Stimulated activated naive CD8-positive, alpha-beta T cell treated with anti-CD3 and anti-CD28 coated beads, Interleukin-15, Interleukin-2, amounts not matched to agents 100 U/mL and 50 U/mL, for 24 hours (primary cell): ENCODE data around the gene RASGRF1.
A peak's percentile ranks its signal among the peaks of the same experiment; 100 is the strongest.

Experiments used
- ATAC-seq: fragments of 150-1000 bp; cut with Tn5 transposase; one replicate; pipeline ENCODE4 v1.10.0; 2021
- DNase-seq: peaks from one replicate; pipeline ENCODE4 v3.0.0; 2021

The RASGRF1 gene

DNA sequence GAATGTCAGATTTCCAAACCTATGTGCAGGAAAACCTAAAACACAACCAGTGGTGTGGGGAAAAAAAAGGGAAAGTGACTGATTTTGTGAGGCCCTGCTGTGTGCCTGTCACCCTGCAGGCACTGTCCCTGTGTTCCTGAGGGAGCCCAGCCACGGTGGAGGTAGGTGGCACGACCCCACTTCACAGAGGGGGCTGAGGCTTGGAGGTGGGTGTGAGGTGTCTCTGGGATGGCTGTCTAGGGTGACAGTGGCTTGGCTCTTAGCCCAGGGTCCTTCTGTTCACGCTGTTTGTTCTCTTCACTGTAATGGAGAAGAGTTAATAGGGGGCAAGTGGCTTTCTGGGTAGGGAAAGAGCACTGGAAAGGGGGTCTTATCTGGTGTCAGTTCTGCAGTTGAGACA is 22.6 kb downstream of the RASGRF1 start:
- ATAC-seq (no peak), DNase-seq (no peak)

DNA sequence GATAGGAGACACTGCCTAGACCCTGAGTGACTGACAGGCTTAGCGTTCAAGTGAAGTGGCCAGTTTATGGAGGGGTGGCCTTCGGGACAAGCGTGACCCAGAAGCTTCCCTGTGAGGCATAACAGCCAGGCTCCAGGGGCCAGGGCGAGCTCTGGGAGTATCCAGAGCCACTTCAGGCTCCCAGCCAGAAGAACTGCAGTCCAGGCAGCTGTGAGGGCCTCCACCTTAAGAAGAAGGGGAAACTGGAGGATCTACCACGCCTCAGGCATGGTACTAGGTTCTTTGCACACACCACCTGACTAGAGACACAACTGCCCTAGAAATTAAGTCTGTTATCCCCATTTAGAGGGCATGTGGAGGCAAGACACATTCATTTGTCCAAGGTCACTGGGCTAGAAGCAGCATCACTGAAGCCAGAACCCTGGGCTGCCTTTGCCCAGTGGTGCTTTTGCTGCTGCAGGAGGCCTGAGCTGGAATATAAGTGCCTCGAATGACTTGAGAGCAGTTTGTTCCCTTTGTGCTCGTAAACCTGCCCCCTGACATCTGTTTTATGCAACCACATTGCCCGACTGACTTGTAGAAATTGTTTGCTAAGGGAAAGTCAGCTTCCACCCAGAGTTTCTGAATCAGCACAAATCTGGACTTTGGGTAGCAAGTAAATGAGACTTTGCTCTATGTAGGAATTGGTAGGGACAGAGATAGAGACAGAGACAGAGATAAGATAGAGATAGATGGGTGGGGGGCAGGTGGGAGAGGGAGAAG is 23.3 kb downstream of the RASGRF1 start:
- DNase-seq (no peak), ATAC-seq (no peak)

DNA sequence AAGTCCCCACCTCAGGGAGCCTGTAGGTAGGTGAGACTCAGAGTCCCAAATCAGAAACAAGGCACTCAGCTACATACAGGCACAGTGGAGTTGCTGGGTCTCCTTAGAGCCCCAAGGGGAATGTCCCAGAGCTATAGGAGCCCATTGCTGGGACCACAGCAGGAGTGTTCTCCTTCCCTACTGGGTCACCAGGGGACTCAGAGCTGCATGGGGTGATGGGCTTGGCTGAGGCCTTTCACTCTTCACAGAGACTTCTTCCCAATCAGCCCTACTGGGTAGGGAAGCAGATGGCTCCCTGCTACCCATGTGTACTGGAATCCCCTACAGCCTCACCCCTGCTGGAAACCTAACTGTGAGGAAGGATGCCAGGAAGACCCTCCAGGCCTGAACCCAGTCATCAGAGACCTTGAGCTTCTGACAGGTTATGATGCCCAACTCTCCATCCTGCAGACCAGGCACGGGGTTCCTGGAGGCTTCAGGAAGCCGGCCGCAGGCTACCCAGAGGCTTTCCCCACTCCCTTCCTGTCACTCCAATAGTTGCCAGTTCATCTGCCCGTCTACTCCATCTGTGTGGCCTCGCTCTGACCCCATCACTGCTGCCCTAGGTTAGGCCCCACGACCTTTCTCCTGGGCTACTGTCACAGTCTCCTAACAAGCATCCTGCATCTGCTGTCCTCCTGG is 24.0 kb downstream of the RASGRF1 start:
- ATAC-seq (no peak), DNase-seq (no peak)

DNA sequence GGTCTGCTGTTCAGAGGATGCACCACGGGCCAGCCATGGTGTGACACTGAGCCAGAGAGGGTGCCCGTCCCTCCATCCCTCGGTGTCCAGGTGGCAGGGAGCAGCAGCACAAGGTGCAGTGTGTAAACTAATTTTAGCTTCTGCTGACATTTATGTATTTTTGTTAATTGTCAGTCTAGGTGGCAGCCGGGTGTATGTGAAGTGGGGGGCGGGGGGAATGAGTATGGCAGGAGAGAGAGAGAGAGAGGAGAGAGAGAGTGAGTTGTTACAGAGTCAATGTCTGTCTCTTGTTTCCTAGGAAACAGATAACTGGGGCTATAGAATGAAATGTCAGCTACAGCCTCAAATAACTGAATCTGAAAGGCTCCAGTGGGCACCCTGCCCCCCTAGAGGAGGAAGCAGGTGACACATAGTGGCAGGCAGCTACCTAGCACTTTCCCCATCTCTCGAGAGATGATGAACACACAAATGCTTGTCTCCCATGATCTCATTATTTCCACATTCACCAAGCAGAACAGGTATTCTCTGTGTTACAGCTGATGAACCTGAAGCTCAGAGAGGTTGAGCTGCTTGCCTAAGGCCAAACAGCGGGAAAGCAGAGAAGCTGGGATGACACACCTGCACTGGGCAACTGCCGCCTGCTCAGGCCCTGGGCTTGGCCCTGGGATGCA is 24.7 kb downstream of the RASGRF1 start:
- no peak for DNase-seq
- ATAC-seq, result peak; percentile 44

DNA sequence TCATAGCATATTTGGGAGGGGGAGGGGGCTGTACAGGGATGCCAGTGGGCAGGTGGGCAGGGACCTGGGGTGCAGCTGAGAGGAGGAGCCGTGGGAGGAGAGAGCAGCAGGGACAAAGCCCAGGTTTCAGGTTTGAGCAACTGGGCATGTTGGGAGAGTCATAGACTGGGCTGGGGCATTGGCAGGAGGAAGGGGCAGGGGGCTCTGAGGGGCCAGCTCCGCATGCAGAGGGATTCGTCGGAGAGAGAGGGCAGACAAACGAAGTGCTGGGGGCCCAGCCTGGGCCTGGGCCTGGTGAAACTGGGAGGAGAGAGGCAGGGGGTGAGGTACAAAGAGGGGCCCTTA is 25.2 kb downstream of the RASGRF1 start:
- ATAC-seq (no peak), DNase-seq (no peak)

DNA sequence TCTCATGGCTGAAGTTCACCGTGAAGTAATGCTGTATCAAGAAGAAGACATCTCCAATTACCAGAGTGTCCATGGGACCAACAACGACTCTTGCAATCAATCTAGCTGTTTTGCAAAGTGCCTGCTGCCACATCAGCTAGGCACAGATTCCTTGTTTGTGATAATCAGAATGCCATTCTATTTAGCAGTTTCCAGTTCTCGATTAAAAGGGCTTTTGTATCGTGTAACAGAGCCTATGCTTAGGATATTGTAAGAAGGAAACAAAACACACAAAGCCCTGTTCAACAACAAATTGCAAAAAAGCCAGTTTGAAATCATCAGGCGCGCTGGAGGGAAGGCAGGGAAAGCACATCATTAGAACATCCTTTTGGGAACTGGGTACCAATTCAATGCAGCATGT is 26.1 kb downstream of the RASGRF1 start:
- ATAC-seq, result no peak

DNA sequence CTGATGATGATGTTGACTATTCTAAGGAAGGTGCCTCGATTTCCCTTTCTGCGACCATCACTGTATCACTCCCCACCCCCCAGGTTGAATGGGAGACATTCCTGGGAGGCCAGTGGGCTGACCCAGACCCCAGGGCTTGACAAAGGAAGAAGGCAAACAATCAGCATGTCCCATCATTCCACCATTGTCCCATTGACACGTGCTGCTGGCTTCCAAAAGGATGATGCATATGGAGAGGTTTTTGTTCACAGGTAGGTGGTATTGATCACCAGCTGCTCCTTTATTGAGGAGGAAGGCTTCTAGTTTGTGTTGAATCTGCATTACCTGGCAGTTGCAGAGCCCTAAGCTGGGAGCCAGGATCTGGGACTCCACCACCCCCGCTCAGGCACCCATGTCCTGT is 30.4 kb downstream of the RASGRF1 start:
- DNase-seq (no peak), ATAC-seq (no peak)

More for the DNA sequence above, 26.1 kb downstream of the RASGRF1 start:
- no peak for DNase-seq

DNA sequence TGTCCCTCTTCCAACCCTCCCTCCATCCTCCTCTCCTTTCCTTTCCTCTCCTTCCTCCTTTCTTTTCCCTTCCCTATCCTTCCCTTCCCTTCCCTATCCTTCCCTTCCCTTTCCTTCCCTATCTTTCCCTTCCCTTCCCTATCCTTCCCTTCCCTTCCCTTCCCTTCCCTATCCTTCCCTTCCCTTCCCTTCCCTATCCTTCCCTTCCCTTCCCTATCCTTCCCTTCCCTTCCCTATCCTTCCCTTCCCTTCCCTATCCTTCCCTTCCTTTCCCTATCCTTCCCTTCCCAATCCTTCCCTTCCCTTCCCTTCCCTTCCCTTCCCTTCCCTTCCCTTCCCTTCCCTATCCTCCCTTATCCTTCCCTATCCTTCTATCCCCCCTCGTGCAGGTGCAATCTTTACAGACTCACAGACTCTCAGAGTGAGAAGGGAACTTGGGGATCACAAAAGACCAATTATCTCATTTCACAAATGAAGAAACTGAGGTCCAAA is 31.5 kb downstream of the RASGRF1 start:
- ATAC-seq, result no peak
- no peak for DNase-seq

DNA sequence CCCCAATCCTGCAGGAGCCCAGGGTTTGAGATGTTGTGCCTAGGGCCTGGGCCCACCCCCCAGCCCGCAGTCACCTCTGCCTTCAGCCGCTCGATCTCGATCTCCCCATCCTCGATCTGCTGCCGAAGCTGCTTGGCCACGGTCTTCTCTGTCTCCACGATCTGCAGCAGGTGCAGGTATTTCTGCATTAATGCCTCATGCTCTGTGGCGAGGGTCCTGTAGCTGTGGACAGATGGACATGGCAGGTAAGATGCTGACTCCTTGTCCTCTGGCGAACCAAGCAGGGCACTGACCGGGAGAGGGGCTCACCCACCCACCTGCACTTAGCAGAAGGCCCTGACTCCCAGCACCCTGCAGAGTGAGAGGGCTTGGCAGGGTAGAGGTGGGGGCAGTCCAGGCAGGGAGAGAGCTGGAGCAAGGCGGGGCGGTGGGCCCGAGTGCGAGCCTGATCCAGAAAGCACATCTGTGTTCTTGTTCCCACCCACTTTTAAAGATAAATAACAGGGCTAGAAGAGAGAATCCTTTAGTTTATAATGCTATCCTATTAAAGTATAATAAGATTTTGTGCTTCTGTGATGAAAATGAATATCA is 32.2 kb downstream of the RASGRF1 start:
- DNase-seq (no peak), ATAC-seq (no peak)

DNA sequence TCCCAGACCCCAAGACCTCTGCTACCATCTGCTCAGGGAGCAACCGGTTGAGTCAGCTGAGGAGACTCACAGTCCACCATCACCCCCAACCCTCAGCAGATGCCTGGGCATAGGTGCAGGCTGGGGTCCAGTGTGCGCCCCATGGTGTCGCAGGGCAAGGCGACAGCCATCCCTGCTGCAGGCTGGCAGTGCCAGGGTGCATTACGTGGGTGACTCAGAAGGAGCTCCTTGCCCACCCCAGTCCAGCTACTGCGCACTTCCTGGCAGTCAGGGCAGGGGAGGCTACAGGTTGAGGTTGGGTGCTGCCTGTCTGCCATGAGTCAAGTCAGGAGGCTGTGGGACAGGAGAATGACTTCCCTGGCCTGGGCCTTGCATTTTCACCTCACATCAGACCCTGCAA is 33.5 kb downstream of the RASGRF1 start:
- no peak for DNase-seq
- no peak for ATAC-seq

DNA sequence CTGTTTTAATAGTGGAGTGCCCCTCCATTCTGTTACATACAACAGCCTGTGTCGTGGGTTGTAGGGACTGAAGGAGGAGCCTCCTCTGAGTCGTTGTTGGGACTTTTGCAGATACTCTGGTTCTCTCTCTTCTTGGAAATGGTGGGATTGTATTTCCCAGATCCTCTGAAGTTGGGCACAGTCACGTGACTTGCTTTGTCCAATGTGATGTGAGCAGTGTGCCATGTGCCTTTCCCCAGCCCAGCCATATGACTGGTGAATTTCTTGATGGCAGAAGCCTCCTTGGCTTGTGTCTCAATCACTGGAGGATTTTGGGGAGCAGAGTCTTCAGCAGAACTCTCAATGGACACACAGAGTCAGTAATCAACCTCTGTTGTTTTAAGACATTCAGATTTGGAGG is 36.2 kb downstream of the RASGRF1 start:
- ATAC-seq (no peak), DNase-seq (no peak)

DNA sequence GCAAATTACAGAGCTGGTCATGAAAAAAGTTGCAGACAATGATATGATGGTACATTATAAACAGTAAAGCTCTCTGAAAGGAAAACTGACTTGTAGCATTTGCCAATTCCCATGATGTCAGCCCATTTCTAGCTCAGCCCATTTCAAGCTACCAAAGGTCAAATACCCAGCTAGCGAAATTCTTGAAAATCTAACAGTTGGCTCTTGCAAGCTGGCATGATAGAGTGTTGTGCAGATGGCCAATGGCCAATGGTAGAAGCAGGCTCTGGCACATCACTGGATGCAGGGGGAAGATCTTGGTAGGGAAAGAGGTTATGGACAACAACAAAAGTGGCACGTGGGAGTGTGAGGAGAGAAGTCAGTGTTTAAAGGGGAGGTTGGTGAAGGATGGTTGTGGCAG is 36.7 kb downstream of the RASGRF1 start:
- no peak for ATAC-seq
- DNase-seq, result no peak

DNA sequence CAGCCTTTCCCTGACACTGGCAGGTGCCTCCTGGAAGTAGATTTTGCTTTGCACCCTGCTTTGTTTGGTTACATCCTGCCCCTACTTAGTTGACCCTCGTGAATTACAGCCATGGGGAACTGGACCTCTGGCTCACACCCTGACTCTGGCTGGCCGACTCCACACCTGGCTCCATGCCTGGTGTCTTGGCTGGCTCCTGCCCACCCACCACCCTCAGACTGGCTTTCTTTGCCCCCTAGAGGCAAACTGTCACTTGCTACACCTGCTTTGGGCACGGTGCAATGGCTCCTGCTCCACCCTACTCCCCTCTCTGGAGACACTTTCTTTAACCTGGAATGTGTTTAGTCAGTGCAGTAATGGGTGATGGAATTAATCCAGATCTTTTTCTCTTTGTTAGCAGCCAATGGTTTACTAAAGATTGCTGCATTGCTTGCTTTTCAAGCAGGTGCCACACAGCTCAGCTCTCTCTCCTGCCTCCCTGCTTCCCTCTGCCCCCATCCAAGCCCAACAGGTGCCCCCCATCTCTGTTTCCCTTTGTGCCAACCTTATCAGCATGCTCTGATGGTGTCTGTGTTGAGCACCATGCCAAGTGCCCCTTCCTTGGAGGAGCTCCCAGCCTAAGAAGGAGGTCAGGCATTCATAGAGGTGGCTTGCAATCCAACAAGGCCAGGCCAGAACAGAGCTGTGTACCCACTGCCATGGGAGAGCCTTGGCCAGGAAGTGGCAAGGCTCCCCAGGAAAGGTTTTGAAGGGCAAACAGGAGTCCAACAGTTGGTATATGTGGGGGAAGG is 38.4 kb downstream of the RASGRF1 start:
- no peak for DNase-seq
- no peak for ATAC-seq

DNA sequence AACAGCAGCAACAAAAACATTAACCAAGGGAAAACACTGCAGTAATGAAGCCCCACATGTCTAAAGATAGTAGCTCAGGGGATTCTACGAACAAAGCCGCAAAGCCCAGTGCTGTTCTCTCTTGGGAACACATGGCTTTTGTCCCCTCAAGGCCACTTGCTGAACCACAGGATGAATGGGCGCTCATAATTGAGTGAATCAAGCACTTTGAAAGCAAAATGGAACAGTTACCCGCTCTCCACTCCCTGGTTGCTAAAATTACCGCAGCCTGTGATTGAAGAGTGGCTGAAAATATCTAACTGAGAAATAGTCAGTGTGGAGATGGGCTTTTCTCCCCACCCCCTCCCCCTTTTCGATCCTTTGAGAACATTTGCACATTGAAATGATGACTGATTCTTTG is 39.6 kb downstream of the RASGRF1 start:
- no peak for DNase-seq
- ATAC-seq, result no peak

DNA sequence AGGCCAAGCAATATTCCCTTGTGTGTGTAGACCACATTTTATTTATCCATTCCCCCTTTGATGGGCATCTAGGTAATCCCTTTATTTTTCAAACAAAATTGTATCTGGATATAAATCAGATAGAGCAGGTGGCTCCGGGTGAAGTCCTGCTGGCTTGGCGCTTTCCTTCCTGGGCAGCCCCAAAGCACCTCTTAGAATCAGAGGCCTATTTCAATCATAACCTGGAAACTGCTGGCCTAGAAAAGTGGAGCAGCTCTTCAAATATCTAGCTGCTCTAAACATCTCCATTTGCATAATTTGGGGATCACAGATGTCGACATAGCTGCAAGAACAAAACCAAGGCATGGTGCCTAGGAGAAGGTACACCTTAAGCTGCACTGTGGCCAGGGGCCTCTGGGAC is 40.2 kb downstream of the RASGRF1 start:
- DNase-seq, result no peak

DNA sequence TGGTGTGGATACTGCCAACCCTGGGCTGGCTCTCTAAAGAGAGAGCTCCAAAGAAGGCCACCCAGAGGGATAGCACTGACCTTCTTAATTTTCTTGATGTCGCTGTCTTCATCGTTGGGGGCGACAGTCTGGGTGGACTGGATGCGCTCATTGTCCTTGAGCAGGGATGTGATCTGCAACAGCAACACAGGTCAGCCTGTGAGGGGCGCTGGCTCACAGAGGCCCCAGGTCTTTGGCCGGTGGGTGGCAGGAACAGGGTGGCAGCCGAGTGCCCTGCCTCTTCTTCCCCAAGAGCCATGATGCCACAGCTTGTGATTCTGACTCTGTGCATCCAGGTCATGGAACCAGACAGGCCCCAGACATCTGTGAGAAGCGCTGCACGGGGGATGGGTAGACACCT is 41.2 kb downstream of the RASGRF1 start:
- ATAC-seq (no peak), DNase-seq (no peak)

More for the DNA sequence above, 40.2 kb downstream of the RASGRF1 start:
- ATAC-seq, result no peak

DNA sequence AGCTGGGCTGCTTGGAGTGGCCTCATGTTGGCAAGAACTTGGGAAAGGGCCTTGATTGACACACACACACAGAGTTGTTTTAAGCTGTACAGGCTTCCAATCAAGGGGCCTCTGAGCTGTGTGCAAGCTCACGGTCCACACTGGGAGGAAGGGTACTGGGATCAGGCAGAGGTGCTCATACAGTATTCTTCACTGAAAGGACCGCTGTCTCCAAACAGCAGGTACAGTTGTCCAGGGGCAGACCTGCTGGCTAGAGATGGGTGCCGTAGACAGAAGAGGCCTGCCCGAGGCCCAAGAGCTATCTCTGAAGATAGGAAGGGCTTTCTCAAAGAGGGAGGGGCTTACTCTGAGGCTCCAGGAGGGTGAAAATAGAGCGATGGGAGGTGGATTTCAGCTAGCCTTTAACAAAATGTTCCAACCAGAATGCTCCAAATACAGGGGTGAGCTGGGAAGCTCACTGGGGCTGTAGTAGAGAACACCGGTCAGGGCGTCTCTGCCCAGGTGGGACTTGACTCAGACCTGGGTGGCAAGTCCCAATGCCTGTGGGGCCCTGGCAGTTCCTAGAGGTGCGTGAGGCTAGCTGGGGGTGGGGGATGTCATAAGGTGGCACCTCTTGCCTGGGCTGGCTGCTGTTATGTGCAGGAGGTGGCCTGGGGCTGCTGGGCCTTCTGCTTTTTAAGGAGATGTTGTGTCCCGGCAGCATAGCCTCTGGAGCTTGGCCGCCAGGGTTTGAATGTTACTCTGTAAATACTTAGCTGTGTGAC is 42.7 kb downstream of the RASGRF1 start:
- no peak for DNase-seq
- ATAC-seq, result no peak

DNA sequence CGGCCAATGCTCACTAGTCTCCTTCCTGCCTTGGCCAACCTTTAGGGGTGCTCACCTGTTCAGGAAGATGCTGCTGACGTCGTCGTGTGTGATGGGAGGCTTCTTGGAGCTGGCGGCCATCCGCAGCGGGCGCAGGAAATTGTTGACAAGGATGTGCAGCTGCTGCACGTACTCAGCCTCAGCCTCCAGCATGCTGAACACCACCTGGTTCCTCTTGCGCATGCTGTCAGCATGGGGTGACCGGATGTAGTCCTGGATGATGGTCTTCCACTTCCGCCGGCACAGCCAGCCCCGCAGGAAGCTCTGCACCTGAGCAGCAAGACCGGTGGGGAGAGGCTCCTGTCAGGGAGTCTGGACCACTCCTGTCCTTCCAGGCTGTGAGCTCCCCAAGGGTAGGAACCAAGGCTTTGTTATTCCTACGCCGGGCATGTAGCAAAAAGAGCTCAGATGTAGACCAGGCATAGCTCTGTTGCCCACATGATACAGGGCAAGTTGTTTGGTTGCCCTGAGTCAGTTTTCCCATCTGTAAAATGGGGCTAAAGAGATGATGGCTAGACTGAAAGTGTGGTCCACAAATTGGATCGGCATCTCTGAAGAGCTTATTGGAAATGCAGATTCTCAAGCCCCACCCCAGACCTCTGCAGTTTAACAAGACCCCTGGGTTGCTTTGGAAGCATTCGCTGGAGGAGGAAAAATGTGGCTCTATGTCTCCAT is 43.7 kb downstream of the RASGRF1 start:
- ATAC-seq, result no peak
- DNase-seq, result no peak

DNA sequence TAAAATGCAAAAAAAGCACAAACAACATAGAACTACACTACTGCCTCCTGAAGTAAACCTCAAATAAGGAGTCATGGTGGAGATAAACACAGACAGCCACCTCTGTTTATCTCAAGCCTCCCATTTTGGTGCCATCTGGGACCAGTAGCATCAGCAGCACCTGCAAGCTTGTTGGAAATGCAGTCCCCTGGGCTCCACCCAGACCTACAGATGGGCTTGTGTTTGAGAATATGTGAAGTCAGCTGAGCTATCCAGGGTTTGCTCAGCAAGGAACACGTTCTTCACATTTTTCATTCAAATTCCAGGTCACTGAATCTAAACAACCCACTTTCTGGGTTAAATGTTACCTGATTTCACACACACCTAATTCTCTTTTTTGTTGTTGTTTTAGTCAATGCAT is 45.5 kb downstream of the RASGRF1 start:
- no peak for ATAC-seq

DNA sequence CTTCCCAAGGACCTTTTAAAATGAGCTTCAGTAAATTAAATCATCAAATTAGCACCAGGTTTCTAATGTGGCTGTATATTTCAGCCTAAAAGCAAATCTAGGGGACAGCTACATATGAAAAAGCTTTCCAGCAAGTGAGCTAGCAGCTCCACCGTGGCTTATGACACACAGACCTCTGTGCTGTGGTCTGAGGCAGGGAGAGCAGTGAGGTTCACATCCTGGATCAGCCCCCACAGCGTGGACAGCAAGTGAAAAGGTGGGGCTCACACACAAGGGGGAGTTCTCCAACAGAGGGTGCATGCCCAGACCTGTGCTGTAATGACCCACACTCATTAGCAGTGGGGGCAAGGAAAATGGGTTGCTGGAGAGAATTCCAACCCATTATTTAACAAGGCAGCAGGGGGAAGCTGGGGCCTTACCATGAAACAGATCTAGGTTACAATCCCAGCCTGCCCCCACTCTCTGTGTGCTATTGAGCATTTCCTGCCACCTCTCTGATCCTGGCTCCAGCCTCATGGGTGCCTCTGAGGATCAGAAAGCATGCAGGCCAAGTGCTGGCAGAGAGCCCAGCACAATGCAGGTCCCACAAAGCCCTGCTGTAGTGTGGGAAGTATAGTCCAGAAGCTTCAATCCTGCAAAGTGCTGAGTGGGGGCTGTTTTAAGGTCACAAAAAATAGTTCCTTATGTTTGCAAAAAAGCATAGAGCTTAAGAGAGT is 48.2 kb downstream of the RASGRF1 start:
- ATAC-seq (no peak), DNase-seq (no peak)

More for the DNA sequence above, 45.5 kb downstream of the RASGRF1 start:
- no peak for DNase-seq
